ENCODE measurements around the gene MYO1A. TPM values are rescaled to one million over a fixed set of nuclear protein-coding genes. Genes with fewer than 3 reads are reported as not detected.
"Not testable (repeated sequence)": the region's sequence is repeated elsewhere in the genome, so short reads cannot be mapped to it uniquely, and the experiment has no call there.

The MYO1A gene
- total RNA-seq, 2 experiments from 2014 or later = 0.19 to 0.47 TPM

DNA sequence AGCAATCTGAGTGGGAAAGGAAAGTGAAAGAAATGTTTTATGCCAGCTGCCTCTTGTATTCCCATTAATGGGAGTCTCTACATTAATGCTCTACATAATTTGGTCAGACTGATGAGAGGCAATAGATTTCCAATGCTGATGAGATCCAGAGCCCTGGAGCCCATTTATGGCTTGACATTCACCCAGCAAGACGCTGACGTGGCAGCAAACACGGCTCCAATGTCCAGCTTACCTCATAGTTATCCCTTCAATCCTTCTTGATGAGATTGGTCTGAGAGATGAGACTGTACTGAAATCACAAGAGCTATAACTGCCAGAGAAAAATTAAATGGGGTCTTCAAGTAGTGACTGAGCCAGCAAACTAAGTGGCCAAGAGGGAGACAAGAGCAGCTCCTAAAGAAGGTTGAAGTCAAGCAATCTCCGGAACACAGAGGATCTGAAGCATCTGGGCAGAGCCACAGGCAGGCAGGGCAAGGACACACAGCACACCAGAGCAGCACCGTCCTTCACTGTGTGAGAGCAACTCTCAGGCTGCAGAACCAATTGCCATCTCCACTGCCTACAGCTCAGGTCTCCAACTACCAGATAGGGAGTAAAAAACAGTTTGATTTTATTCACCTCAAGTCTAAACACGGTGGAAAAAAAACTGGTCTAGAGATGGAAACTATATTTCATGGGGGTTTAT is 7.3 kb upstream of the MYO1A start:
- no peak overlapping the region for H3K27ac ChIP-seq (ENCODE audit: low read depth, low read length, poor library complexity, severe bottlenecking)
- H3K9me3 ChIP-seq (ENCODE audit: low read length) = no peaks in the 10 kb centered on the region
- no peaks in the 10 kb centered on the region for H3K9me2 ChIP-seq (ENCODE audit: insufficient read depth, low read length)
- no peak overlapping the region for H2AFZ ChIP-seq (ENCODE audit: low read length)
- no peak for TF ChIP-seq EZH2phosphoT487 (IDR thresholded peaks at IDR 0.05; ENCODE audit: borderline replicate concordance, low read depth, low read length)
- TF ChIP-seq, protein P1, sequence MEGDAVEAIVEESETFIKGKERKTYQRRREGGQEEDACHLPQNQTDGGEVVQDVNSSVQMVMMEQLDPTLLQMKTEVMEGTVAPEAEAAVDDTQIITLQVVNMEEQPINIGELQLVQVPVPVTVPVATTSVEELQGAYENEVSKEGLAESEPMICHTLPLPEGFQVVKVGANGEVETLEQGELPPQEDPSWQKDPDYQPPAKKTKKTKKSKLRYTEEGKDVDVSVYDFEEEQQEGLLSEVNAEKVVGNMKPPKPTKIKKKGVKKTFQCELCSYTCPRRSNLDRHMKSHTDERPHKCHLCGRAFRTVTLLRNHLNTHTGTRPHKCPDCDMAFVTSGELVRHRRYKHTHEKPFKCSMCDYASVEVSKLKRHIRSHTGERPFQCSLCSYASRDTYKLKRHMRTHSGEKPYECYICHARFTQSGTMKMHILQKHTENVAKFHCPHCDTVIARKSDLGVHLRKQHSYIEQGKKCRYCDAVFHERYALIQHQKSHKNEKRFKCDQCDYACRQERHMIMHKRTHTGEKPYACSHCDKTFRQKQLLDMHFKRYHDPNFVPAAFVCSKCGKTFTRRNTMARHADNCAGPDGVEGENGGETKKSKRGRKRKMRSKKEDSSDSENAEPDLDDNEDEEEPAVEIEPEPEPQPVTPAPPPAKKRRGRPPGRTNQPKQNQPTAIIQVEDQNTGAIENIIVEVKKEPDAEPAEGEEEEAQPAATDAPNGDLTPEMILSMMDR (conservative IDR thresholded peaks at IDR 0.05; ENCODE audit: low read length) = no peak
- DNase-seq (ENCODE audit: low spot score) = no peak
- H3K4me2 ChIP-seq (ENCODE audit: low read length) = no peak overlapping the region
- H3K4me1 ChIP-seq (ENCODE audit: insufficient read depth, low read length, poor library complexity, severe bottlenecking) = peaks cover 12% of the 10 kb centered on the region
- intact Hi-C loops (cut with micrococcal nuclease; ENCODE audit: unreplicated experiment) = no loop called here
- H3K36me3 ChIP-seq (ENCODE audit: insufficient read depth, low read length) = peaks cover 78% of the 10 kb centered on the region
- ChIA-PET POLR2A (no interaction called here), CTCF (ENCODE audit: unreplicated experiment) (interaction anchor here (0.5 kb wide), 1 partner anchor 298 kb away, joined by 4 read pairs; no protein-coding TSS in a partner anchor)
- H3K4me3 ChIP-seq (ENCODE audit: low read depth, low read length, poor library complexity, severe bottlenecking) = no peak overlapping the region
- H3K79me2 ChIP-seq (ENCODE audit: insufficient read depth, low read depth, low read length) = no peaks in the 10 kb centered on the region
- no peaks in the 10 kb centered on the region for H4K20me1 ChIP-seq (ENCODE audit: insufficient read depth, low read length)
- no TSS peak for BruUV-seq (replicated peaks)

DNA sequence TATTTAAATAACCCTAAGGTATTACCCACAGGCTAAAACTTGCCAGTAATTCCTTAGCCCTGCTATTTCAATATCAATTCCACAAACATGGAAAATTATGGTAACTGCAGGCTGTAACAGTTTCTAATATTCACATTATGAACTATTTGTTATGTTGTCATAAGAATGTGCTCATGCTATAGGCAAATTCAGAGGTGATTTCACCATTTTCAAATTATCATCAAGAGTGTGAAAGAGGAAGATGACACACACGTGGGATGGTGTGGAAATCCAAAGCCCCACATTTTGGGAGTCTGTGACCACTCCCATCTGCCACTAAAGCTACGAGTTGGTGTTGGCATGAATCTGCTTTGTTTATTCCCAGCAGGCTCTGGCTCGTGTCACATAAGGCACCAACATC is 5.9 kb upstream of the MYO1A start:
- intact Hi-C loops (cut with micrococcal nuclease; ENCODE audit: unreplicated experiment) = no loop called here
- no peak for DNase-seq (ENCODE audit: low spot score)
- CTCF ChIA-PET (ENCODE audit: unreplicated experiment) = no interaction called here
- Histone ChIP-seq H3K4me1 (ENCODE audit: insufficient read depth, low read length, poor library complexity, severe bottlenecking) (peaks cover 12% of the 10 kb centered on the region), H3K4me2 (ENCODE audit: low read length) (no peak overlapping the region), H3K9me3 (ENCODE audit: low read length) (no peaks in the 10 kb centered on the region), H3K27ac (ENCODE audit: low read depth, low read length, poor library complexity, severe bottlenecking) (no peak overlapping the region), H3K36me3 (ENCODE audit: insufficient read depth, low read length) (peaks cover 66% of the 10 kb centered on the region), H2AFZ (ENCODE audit: low read length) (no peak overlapping the region), H3K9me2 (ENCODE audit: insufficient read depth, low read length) (no peaks in the 10 kb centered on the region), H3K4me3 (ENCODE audit: low read depth, low read length, poor library complexity, severe bottlenecking) (no peak overlapping the region), H4K20me1 (ENCODE audit: insufficient read depth, low read length) (no peaks in the 10 kb centered on the region), H3K79me2 (ENCODE audit: insufficient read depth, low read depth, low read length) (no peaks in the 10 kb centered on the region)
- POLR2A ChIA-PET = interaction anchor here (0.6 kb wide), 1 partner anchor 38 kb away, joined by 3 read pairs; no protein-coding TSS in a partner anchor
- no TSS peak for BruUV-seq (replicated peaks)
- TF ChIP-seq EZH2phosphoT487 (IDR thresholded peaks at IDR 0.05; ENCODE audit: borderline replicate concordance, low read depth, low read length) = no peak
- TF ChIP-seq, protein P1 (conservative IDR thresholded peaks at IDR 0.05; ENCODE audit: low read length) = no peak

DNA sequence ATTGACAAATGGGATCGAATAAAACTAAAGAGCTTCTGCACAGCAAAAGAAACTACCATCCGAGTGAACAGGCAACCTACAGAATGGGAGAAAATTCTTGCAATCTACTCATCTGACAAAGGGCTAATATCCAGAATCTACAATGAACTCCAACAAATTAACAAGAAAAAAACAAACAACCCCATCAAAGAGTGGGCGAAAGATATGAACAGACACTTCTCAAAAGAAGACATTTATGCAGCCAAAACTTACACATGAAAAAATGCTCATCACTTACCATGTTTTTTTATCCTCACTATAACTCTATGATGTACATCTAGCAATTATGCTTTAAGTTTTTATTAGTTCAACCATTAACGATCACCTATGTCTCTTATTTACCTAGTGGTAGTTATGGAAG is 4.0 kb upstream of the MYO1A start:
- H3K4me2 ChIP-seq (ENCODE audit: low read length); H2AFZ ChIP-seq (ENCODE audit: low read length); DNase-seq (ENCODE audit: low spot score); H3K27ac ChIP-seq (ENCODE audit: low read depth, low read length, poor library complexity, severe bottlenecking); H3K4me1 ChIP-seq (ENCODE audit: insufficient read depth, low read length, poor library complexity, severe bottlenecking); CTCF ChIA-PET (ENCODE audit: unreplicated experiment); POLR2A ChIA-PET; H4K20me1 ChIP-seq (ENCODE audit: insufficient read depth, low read length); H3K4me3 ChIP-seq (ENCODE audit: low read depth, low read length, poor library complexity, severe bottlenecking); H3K79me2 ChIP-seq (ENCODE audit: insufficient read depth, low read depth, low read length); BruUV-seq (replicated peaks); intact Hi-C loops (cut with micrococcal nuclease; ENCODE audit: unreplicated experiment); H3K9me2 ChIP-seq (ENCODE audit: insufficient read depth, low read length); H3K9me3 ChIP-seq (ENCODE audit: low read length): not testable (repeated sequence)
- peaks cover 46% of the 10 kb centered on the region for H3K36me3 ChIP-seq (ENCODE audit: insufficient read depth, low read length)

DNA sequence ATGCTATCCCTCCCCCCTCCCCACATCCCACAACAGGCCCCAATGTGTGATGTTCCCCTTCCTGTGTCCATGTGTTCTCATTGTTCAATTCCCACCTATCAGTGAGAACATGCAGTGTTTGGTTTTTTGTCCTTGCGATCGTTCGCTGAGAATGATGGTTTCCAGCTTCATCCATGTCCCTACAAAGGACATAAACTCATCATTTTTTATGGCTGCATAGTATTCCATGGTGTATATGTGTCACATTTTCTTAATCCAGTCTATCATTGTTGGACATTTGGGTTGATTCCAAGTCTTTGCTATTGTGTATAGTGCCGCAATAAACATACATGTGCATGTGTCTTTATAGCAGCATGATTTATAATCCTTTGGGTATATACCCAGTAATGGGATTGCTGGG is 3.2 kb upstream of the MYO1A start:
- H3K36me3 ChIP-seq (ENCODE audit: insufficient read depth, low read length) = peaks cover 39% of the 10 kb centered on the region
- H3K4me3 ChIP-seq (ENCODE audit: low read depth, low read length, poor library complexity, severe bottlenecking); H3K9me3 ChIP-seq (ENCODE audit: low read length); H3K27ac ChIP-seq (ENCODE audit: low read depth, low read length, poor library complexity, severe bottlenecking); CTCF ChIA-PET (ENCODE audit: unreplicated experiment); H4K20me1 ChIP-seq (ENCODE audit: insufficient read depth, low read length); BruUV-seq (replicated peaks); H2AFZ ChIP-seq (ENCODE audit: low read length); intact Hi-C loops (cut with micrococcal nuclease; ENCODE audit: unreplicated experiment); H3K9me2 ChIP-seq (ENCODE audit: insufficient read depth, low read length); DNase-seq (ENCODE audit: low spot score); H3K4me2 ChIP-seq (ENCODE audit: low read length); H3K4me1 ChIP-seq (ENCODE audit: insufficient read depth, low read length, poor library complexity, severe bottlenecking); POLR2A ChIA-PET; H3K79me2 ChIP-seq (ENCODE audit: insufficient read depth, low read depth, low read length): not testable (repeated sequence)

Measured in OCI-LY7 (cell line).